GM06990 (cell line): Measurements from ENCODE around the gene PMPCB.

Experiments used
- DNase-seq: peaks from one replicate; pipeline ENCODE4 v3.0.0-alpha.2; 2011; ENCODE audit not compliant: insufficient read length; ENCODE audit errors: extremely low read depth
- H3K27me3 ChIP-seq: replicated peaks from 2 replicates; pipeline ENCODE4 v1.6.0; 2011; ENCODE audit warnings: low read length; ENCODE audit not compliant: control insufficient read depth, insufficient read depth
- H3K36me3 ChIP-seq: 2 replicates; pipeline ENCODE4 v1.5.1; 2011; ENCODE audit warnings: low read length; ENCODE audit not compliant: control insufficient read depth, insufficient read depth
- H3K4me3 ChIP-seq: replicated peaks from 2 replicates; pipeline ENCODE4 v1.5.1; 2011; ENCODE audit warnings: low read depth, mild to moderate bottlenecking, control low read depth, low read length
- TF ChIP-seq, protein P1 (sequence below): IDR thresholded peaks from 2 replicates; pipeline ENCODE4 v1.5.1; 2011; ENCODE audit warnings: low read length, control low read depth, mild to moderate bottlenecking, inconsistent platforms; ENCODE audit not compliant: insufficient read depth, poor library complexity, severe bottlenecking

PMPCB gene

DNA sequence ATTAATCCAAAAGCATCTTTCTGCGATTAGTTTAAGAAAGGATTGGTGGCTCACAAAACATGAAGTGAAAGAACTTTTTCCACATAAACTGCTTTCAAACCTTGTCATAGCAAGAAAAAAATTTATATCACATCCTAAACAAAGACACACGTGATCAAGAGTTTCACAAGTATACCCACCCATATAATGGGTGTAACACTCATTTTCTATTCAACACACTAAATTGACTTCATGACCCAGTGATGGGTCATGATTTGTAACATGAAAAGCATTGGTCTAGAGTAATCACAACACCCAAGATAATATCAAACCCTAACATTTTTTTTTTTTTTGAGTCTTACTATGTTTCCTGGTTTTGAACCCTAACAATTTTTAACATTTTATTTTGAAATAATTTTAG is 17.6 kb downstream of the PMPCB start:
- Histone ChIP-seq H3K4me3 (no peak overlapping the region), H3K27me3 (no peaks in the 10 kb centered on the region), H3K36me3 (peaks cover 13% of the 10 kb centered on the region)
- DNase-seq: no peak
- TF ChIP-seq, protein P1, sequence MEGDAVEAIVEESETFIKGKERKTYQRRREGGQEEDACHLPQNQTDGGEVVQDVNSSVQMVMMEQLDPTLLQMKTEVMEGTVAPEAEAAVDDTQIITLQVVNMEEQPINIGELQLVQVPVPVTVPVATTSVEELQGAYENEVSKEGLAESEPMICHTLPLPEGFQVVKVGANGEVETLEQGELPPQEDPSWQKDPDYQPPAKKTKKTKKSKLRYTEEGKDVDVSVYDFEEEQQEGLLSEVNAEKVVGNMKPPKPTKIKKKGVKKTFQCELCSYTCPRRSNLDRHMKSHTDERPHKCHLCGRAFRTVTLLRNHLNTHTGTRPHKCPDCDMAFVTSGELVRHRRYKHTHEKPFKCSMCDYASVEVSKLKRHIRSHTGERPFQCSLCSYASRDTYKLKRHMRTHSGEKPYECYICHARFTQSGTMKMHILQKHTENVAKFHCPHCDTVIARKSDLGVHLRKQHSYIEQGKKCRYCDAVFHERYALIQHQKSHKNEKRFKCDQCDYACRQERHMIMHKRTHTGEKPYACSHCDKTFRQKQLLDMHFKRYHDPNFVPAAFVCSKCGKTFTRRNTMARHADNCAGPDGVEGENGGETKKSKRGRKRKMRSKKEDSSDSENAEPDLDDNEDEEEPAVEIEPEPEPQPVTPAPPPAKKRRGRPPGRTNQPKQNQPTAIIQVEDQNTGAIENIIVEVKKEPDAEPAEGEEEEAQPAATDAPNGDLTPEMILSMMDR: no peak

DNA sequence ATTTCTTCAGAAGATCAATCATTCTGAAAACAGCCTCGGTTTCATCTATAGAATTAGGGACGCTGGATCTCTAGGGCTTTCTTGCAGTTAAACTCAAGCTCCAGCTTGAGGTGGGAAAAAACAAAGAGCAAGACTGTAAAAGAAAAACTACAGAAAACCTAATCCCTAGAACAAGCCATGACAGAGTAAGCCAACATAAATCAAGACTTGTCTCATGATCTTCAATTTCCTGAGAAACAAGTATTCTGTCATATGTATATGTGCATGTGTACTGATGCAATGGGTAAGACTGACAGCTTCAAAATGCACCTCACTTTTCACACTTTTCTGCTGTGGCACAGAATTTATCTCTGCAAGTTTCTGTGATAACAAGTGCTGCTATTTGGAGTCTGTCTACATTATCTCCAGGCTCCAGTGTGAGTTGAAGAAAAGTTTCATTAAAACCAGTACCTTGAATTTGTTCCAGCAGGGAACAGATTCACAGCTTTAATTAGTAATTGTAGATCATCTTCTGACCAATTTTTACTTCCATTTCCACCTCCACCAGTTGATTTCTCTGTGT is 19.2 kb downstream of the PMPCB start:
- Histone ChIP-seq H3K36me3 (peaks cover 15% of the 10 kb centered on the region), H3K4me3 (no peak overlapping the region), H3K27me3 (no peaks in the 10 kb centered on the region)
- DNase-seq: no peak
- TF ChIP-seq, protein P1: no peak

DNA sequence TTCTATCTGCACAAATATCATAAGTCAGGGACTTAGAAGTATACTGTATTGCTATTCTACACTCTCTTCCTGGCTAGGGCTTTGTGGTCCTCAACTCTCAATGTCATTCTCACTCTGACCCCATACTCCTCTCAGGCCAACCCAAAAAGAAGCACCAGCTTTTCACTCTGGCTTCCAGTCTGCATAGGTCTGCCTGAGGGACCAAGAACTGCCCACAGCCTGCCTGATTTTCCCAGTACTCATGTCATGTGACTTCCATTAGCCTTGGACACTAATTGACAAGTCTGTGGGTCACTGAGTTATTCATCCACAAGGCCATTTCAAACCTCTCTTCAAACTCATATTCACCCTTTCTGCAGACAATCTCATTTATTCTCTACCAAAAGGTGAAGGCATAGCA is 19.8 kb downstream of the PMPCB start:
- Histone ChIP-seq H3K27me3 (no peaks in the 10 kb centered on the region), H3K4me3 (no peak overlapping the region), H3K36me3 (peaks cover 15% of the 10 kb centered on the region)
- no peak for DNase-seq
- TF ChIP-seq, protein P1: no peak

- DNase-seq: no peak
- TF ChIP-seq, protein P1: no peak
- Histone ChIP-seq H3K4me3 (no peak overlapping the region), H3K36me3 (peaks cover 6% of the 10 kb centered on the region), H3K27me3 (no peaks in the 10 kb centered on the region)
These were observed 28.5 kb downstream of the PMPCB start for GRCh38 chr7:103325744-103326143.

DNA sequence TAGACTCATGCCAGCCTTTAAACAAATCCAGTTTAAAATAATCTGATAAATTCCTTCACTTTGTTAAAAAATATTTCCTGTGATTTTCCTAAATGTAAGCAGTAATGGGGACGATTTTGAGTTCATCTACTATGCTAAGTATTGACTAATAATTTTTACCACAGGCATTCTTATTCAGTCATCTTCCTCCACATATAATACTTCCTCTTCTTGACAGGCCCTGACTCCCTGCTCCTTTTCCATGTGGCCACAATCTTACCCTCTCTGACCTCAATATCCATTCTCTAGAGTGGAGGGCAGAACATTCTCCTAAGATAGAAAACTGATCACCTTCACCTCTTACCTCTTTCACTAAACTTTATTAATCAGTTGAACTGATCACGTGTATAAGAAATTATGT is 39.5 kb downstream of the PMPCB start:
- H3K36me3 ChIP-seq: peaks cover 9% of the 10 kb centered on the region
- no peaks in the 10 kb centered on the region for H3K27me3 ChIP-seq
- no peak for DNase-seq
- TF ChIP-seq, protein P1: no peak
- no peak overlapping the region for H3K4me3 ChIP-seq

DNA sequence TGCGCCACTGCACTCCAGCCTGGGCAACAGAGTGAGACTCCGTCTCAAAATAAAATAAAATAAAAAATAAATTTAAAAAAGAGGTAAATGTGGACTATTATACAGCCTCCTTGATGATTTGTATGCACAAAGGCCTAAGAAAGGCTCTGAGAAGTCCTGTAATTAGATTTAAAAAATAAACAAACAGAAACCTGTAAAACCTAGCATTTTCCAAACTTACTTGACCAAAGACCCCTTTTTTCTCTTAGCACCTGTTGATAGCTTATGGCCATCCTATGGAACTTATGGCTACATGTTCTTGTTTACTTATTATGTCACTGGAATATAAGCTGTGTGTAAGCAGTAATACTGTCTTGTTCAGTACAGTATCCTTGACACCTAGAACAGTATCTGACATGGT is 41.6 kb downstream of the PMPCB start:
- Histone ChIP-seq H3K4me3 (no peak overlapping the region), H3K27me3 (no peaks in the 10 kb centered on the region), H3K36me3 (peaks cover 9% of the 10 kb centered on the region)
- TF ChIP-seq, protein P1: no peak
- no peak for DNase-seq
